Prostate gland (tissue), 2 donors: Measurements from ENCODE around the gene MDH2. TPM values are rescaled to one million over a fixed set of nuclear protein-coding genes. Genes with fewer than 3 reads are reported as not detected.
"Not testable (repeated sequence)": the region's sequence is repeated elsewhere in the genome, so short reads cannot be mapped to it uniquely, and the experiment has no call there.

ENCODE experiments used
- DNase-seq: peaks from one replicate; pipeline ENCODE4 v3.0.0-alpha.2; 2019; ENCODE audit warnings: low spot score
- H3K27ac ChIP-seq, 2 donors: fragments of 200-600 bp; sonication (generic); 2 replicates each; pipeline ENCODE4 v1.5.1; 2017 to 2019
- H3K27me3 ChIP-seq: fragments of 200-600 bp; sonication (generic); replicated peaks from 2 replicates; pipeline ENCODE4 v1.5.1; 2019; ENCODE audit not compliant: insufficient read depth
- H3K36me3 ChIP-seq, 2 donors: fragments of 200-600 bp; sonication (generic); 1 replicate in 1 of 2; 2 replicates in 1 of 2; pipeline versions ENCODE4 v1.5.1 to v1.8.1; 2017 to 2019
- H3K4me1 ChIP-seq: fragments of 200-600 bp; sonication (generic); replicated peaks from 2 replicates; pipeline ENCODE4 v1.5.1; 2019
- H3K4me3 ChIP-seq, 2 donors: fragments of 200-600 bp; sonication (generic); 2 replicates each; pipeline ENCODE4 v1.5.1; 2017 to 2019
- H3K9me3 ChIP-seq: fragments of 200-600 bp; sonication (generic); 2 replicates; pipeline ENCODE4 v1.5.1; 2017
- POLR2A ChIP-seq: fragments of 450-650 bp; IDR thresholded peaks from one replicate; pipeline ENCODE4 v1.6.1; 2016; ENCODE audit warnings: antibody characterized with exemption, mild to moderate bottlenecking
- POLR2AphosphoS5 ChIP-seq: sonication (generic); formaldehyde crosslinking; IDR thresholded peaks from one replicate; pipeline ENCODE4 v1.6.1; 2017; ENCODE audit warnings: antibody characterized with exemption
- WGBS: methylation state at CpG from one replicate; pipeline ENCODE4 v1.1.5; 2018; 5-methylcytosine and 5-hydroxymethylcytosine counted together
- intact Hi-C: fragments of 100-400 bp; cut with DNase I; formaldehyde crosslinking; loops from one replicate; pipeline ENCODE4 v1.14.2; 2022
- total RNA-seq, 2 donors: library from RNA; depleted of rRNA; stranded (reverse); fragments of >200 nt; gene quantifications; one replicate each; pipeline ENCODE4 v1.1.0, GENCODE V29; 2016
- TF ChIP-seq, protein P1 (sequence below), 4 experiments: fragments of 200-600 bp in 2 of 4; fragments of 450-650 bp in 2 of 4; sonication (generic) in 2 of 4; IDR thresholded peaks; 1 replicate in 3 of 4; 2 replicates in 1 of 4; pipeline ENCODE4 v1.5.1; 2016 to 2019; ENCODE audit warnings: antibody characterized with exemption in 4 of 4, mild to moderate bottlenecking in 2 of 4, moderate library complexity in 2 of 4

Gene MDH2
- total RNA-seq, 2 donors from 2014 or later, result 116 to 117 TPM

GRCh38 chr7:76003351-76003750 lies 44.6 kb upstream of the MDH2 start:
- no peaks in the 10 kb centered on the region for H3K4me1 ChIP-seq
- no peak for TF ChIP-seq POLR2A
- no peak for TF ChIP-seq POLR2AphosphoS5
- TF ChIP-seq, protein P1, sequence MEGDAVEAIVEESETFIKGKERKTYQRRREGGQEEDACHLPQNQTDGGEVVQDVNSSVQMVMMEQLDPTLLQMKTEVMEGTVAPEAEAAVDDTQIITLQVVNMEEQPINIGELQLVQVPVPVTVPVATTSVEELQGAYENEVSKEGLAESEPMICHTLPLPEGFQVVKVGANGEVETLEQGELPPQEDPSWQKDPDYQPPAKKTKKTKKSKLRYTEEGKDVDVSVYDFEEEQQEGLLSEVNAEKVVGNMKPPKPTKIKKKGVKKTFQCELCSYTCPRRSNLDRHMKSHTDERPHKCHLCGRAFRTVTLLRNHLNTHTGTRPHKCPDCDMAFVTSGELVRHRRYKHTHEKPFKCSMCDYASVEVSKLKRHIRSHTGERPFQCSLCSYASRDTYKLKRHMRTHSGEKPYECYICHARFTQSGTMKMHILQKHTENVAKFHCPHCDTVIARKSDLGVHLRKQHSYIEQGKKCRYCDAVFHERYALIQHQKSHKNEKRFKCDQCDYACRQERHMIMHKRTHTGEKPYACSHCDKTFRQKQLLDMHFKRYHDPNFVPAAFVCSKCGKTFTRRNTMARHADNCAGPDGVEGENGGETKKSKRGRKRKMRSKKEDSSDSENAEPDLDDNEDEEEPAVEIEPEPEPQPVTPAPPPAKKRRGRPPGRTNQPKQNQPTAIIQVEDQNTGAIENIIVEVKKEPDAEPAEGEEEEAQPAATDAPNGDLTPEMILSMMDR (IDR thresholded peaks at IDR 0.05), result no peak
- intact Hi-C loops, result no loop called here
- 97% methylated on average over 10 of the region's 10 CpGs for WGBS
- no peak for DNase-seq
- H3K4me3 ChIP-seq, result no peak overlapping the region
- peaks cover 0 to 3% of the 10 kb centered on the region in 2 donors for H3K36me3 ChIP-seq
- no peaks in the 10 kb centered on the region for H3K9me3 ChIP-seq
- H3K27ac ChIP-seq, result no peak overlapping the region
- no peaks in the 10 kb centered on the region for H3K27me3 ChIP-seq

GRCh38 chr7:76005004-76005403 lies 42.9 kb upstream of the MDH2 start:
- not testable (repeated sequence) for H3K36me3 ChIP-seq
- WGBS, result 90% methylated on average over 4 of the region's 4 CpGs

DNA sequence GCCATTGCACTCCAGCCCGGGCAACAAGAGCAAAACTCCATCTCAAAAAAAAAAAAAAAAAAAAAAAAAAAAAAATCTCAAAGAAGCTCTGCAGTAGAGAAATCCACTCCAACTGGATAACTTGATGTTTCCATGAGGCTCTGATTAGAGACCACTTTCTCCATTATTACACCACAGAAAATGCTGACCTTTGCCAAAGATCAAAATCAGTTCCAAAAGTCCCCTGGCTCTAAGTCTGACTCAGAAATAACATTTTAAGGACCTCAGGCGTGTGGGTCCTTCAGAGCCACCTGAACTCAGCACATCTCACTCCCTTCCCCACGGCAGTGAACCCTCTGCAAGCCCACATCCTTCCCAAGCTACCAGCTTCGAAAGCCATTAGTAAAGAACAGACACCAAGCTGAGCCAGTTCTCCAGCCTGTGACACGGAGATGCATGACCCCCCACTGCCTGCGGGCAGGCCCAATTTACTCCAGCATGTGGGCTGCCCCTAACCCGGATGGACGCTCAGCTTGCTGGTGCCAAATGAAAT lies 39.7 kb upstream of the MDH2 start:
- intact Hi-C loops, result no loop called here
- no peaks in the 10 kb centered on the region for H3K9me3 ChIP-seq
- no peak overlapping the region for H3K27ac ChIP-seq
- H3K36me3 ChIP-seq, result no peaks in the 10 kb centered on the region
- H3K4me3 ChIP-seq, result no peak overlapping the region
- 70% methylated on average over 8 of the region's 8 CpGs for WGBS
- no peak for DNase-seq
- no peaks in the 10 kb centered on the region for H3K27me3 ChIP-seq
- TF ChIP-seq, protein P1 (IDR thresholded peaks at IDR 0.05), result no peak
- no peak for TF ChIP-seq POLR2AphosphoS5
- TF ChIP-seq POLR2A, result no peak
- H3K4me1 ChIP-seq, result no peaks in the 10 kb centered on the region

More at GRCh38 chr7:76005004-76005403, 42.9 kb upstream of the MDH2 start:
- H3K4me1 ChIP-seq, H3K27me3 ChIP-seq, DNase-seq, H3K4me3 ChIP-seq, intact Hi-C loops, H3K27ac ChIP-seq, H3K9me3 ChIP-seq: not testable (repeated sequence)

- peak overlapping the region; percentile 5 to 33 for H3K27ac ChIP-seq
These were observed 38.0 kb upstream of the MDH2 start for GRCh38 chr7:76009672-76010600.

DNA sequence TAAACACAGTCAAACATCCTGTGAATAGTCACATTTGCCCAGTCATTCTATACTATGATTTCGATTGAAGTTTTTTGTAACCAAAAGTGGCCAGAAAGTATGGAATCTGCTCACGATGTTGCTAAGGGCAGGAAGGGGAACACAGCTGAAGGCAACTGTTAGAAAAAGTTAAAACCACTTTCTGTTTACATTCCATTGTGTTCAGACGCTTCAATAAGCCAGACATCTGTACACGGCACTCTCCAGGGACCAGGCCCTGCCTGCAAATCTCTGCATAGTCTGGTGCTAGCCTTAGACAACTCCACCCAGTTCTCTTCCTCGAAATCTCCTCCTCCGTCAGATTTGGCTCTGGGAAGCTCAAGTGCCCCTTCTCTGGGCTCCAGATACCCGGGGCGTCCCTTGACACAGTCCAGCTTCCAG lies 36.5 kb upstream of the MDH2 start:
- H3K27ac ChIP-seq, result peak overlapping the region; percentile 3 to 5
- 59% methylated on average over 8 of the region's 8 CpGs for WGBS
- TF ChIP-seq, protein P1 (IDR thresholded peaks at IDR 0.05), result no peak
- TF ChIP-seq POLR2AphosphoS5 (no peak), POLR2A (no peak)
- H3K9me3 ChIP-seq, result no peaks in the 10 kb centered on the region
- H3K36me3 ChIP-seq, result no peaks in the 10 kb centered on the region
- H3K4me1 ChIP-seq, result no peaks in the 10 kb centered on the region
- H3K27me3 ChIP-seq, result no peaks in the 10 kb centered on the region
- DNase-seq, result no peak
- no peak overlapping the region for H3K4me3 ChIP-seq
- intact Hi-C loops, result no loop called here

More at GRCh38 chr7:76009672-76010600, 38.0 kb upstream of the MDH2 start:
- H3K9me3 ChIP-seq, result no peaks in the 10 kb centered on the region
- DNase-seq, result no peak
- H3K4me1 ChIP-seq, result no peaks in the 10 kb centered on the region
- no peaks in the 10 kb centered on the region for H3K27me3 ChIP-seq
- WGBS, result 64% methylated on average over 11 of the region's 11 CpGs
- H3K36me3 ChIP-seq, result no peaks in the 10 kb centered on the region
- no peak for TF ChIP-seq POLR2AphosphoS5
- TF ChIP-seq POLR2A, result no peak
- TF ChIP-seq, protein P1 (IDR thresholded peaks at IDR 0.05), result no peak
- H3K4me3 ChIP-seq, result no peak overlapping the region
- intact Hi-C loops, result no loop called here
